ENCODE results near the gene CDH12.

Gene CDH12

DNA sequence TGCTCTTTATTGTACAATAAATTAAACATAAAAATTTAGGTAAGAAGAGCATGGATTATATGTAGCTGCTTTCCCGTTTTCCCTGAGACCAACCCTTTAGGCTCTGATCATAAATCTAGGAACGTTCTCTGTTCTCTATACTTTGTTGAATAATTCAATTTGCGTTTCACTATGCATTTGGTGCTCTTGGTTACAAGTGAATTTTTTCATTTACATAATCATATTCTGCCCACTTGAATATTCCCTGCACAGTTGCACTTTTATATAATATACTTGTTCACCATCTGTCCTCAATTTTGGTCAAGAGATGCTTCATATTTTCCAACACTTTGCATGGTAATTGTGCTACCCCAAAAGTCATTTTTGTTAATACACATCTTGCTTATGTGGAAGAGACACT, 741.8 kb downstream of the CDH12 start:
- TF ChIP-seq SIN3A (IDR thresholded peaks at IDR 0.05; ENCODE audit: borderline replicate concordance, insufficient read depth, low read length) (no peak), FOXP2 (optimal IDR thresholded peaks at IDR 0.05; ENCODE audit: borderline replicate concordance, extremely low read depth, extremely low read length, insufficient read depth) (no peak), POLR2AphosphoS5 (IDR thresholded peaks at IDR 0.05; ENCODE audit: low read depth, low read length) (no peak), TAF1 (IDR thresholded peaks at IDR 0.05; ENCODE audit: borderline replicate concordance, insufficient read depth, low read length) (no peak)
- TF ChIP-seq, protein P1, sequence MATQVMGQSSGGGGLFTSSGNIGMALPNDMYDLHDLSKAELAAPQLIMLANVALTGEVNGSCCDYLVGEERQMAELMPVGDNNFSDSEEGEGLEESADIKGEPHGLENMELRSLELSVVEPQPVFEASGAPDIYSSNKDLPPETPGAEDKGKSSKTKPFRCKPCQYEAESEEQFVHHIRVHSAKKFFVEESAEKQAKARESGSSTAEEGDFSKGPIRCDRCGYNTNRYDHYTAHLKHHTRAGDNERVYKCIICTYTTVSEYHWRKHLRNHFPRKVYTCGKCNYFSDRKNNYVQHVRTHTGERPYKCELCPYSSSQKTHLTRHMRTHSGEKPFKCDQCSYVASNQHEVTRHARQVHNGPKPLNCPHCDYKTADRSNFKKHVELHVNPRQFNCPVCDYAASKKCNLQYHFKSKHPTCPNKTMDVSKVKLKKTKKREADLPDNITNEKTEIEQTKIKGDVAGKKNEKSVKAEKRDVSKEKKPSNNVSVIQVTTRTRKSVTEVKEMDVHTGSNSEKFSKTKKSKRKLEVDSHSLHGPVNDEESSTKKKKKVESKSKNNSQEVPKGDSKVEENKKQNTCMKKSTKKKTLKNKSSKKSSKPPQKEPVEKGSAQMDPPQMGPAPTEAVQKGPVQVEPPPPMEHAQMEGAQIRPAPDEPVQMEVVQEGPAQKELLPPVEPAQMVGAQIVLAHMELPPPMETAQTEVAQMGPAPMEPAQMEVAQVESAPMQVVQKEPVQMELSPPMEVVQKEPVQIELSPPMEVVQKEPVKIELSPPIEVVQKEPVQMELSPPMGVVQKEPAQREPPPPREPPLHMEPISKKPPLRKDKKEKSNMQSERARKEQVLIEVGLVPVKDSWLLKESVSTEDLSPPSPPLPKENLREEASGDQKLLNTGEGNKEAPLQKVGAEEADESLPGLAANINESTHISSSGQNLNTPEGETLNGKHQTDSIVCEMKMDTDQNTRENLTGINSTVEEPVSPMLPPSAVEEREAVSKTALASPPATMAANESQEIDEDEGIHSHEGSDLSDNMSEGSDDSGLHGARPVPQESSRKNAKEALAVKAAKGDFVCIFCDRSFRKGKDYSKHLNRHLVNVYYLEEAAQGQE (IDR thresholded peaks at IDR 0.05; ENCODE audit: insufficient read depth in 1 of 2, low read depth in 2 of 2, low read length in 2 of 2) = no peak

DNA sequence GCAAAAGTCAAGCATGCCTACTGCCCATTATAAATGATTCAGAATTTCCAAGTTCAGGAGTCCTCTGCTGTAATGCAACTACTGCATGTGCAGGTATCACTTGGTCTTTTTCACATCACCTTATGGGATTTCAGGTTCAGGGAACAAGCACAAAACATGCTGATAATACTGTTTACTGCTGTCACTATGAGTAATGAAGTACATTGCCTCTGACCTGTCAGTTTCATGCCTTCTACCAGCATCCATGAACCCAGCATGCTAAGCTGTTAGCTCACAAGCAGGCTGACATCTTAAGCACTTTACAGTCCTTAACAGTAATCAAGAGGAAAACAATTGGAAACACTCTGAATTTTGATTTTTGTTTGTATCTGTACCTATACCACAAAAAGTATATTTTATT, 743.8 kb downstream of the CDH12 start:
- TF ChIP-seq SIN3A (IDR thresholded peaks at IDR 0.05; ENCODE audit: borderline replicate concordance, insufficient read depth, low read length) (no peak), FOXP2 (optimal IDR thresholded peaks at IDR 0.05; ENCODE audit: borderline replicate concordance, extremely low read depth, extremely low read length, insufficient read depth) (no peak), POLR2AphosphoS5 (IDR thresholded peaks at IDR 0.05; ENCODE audit: low read depth, low read length) (no peak), TAF1 (IDR thresholded peaks at IDR 0.05; ENCODE audit: borderline replicate concordance, insufficient read depth, low read length) (no peak)
- TF ChIP-seq, protein P1 (IDR thresholded peaks at IDR 0.05; ENCODE audit: insufficient read depth in 1 of 2, low read depth in 2 of 2, low read length in 2 of 2) = no peak

- no peak for TF ChIP-seq FOXP2 (optimal IDR thresholded peaks at IDR 0.05; ENCODE audit: borderline replicate concordance, extremely low read depth, extremely low read length, insufficient read depth)
Observed at GRCh38 chr5:22108545-22108944, 744.6 kb downstream of the CDH12 start.

- TF ChIP-seq SIN3A (IDR thresholded peaks at IDR 0.05; ENCODE audit: borderline replicate concordance, insufficient read depth, low read length) = no peak
- TF ChIP-seq TAF1 (IDR thresholded peaks at IDR 0.05; ENCODE audit: borderline replicate concordance, insufficient read depth, low read length) = no peak
- TF ChIP-seq POLR2AphosphoS5 (IDR thresholded peaks at IDR 0.05; ENCODE audit: low read depth, low read length) = no peak
- TF ChIP-seq, protein P1 (IDR thresholded peaks at IDR 0.05; ENCODE audit: insufficient read depth in 1 of 2, low read depth in 2 of 2, low read length in 2 of 2) = no peak
Observed at GRCh38 chr5:22102823-22103359, 750.3 kb downstream of the CDH12 start.

DNA sequence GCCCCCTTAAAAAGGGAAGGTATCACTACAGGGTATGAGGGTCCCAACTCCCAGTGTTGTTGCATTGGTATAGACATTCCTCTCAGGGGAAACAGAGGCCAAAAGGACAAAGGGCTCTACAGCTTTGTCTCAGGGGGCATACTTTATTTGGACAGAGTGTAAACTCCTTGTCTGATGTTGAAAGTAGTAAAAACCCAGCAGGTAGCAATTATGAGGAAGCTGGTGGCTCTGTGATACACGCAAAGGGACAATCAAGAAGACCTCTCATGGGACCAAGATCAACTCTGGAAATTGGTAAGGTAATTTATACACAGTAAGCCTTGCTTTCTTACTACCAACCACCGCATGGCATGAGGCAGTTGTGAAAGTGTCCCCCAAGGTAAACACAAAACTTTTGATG, 764.6 kb downstream of the CDH12 start:
- no peak for TF ChIP-seq POLR2AphosphoS5 (IDR thresholded peaks at IDR 0.05; ENCODE audit: low read depth, low read length)
- TF ChIP-seq SIN3A (IDR thresholded peaks at IDR 0.05; ENCODE audit: borderline replicate concordance, insufficient read depth, low read length) = no peak
- TF ChIP-seq TAF1 (IDR thresholded peaks at IDR 0.05; ENCODE audit: borderline replicate concordance, insufficient read depth, low read length) = no peak
- TF ChIP-seq, protein P1 (IDR thresholded peaks at IDR 0.05; ENCODE audit: insufficient read depth in 1 of 2, low read depth in 2 of 2, low read length in 2 of 2) = no peak
- no peak for TF ChIP-seq FOXP2 (optimal IDR thresholded peaks at IDR 0.05; ENCODE audit: borderline replicate concordance, extremely low read depth, extremely low read length, insufficient read depth)

Measured in PFSK-1 (cell line).